Hindlimb muscle (tissue), 1 donor: ENCODE results near the gene TMEM244. TPM values are rescaled to one million over a fixed set of nuclear protein-coding genes. Genes with fewer than 3 reads are reported as not detected.
"Not testable (repeated sequence)": the region's sequence is repeated elsewhere in the genome, so short reads cannot be mapped to it uniquely, and the experiment has no call there.

ENCODE experiments used
- DNase-seq: peaks from one replicate; pipeline ENCODE4 v3.0.0-alpha.2; 2013
- polyA plus RNA-seq: library from polyadenylated mRNA; unstranded; fragments of 120-200 nt; gene quantifications from one replicate; pipeline ENCODE4 v1.2.1, GENCODE V29; 2013; ENCODE audit not compliant: insufficient read length

TMEM244 gene
- not detected for polyA plus RNA-seq

GRCh38 chr6:129860908-129861665, at the start of gene TMEM244:
TSS of gene TMEM244 (minus strand) at chr6:129861315. CDS start at chr6:129861188, 127 bp downstream.
- no peak for DNase-seq

GRCh38 chr6:129908858-129909257, 47.7 kb upstream of the TMEM244 start:
- no peak for DNase-seq

- DNase-seq: no peak
These were observed 47.2 kb upstream of the TMEM244 start for GRCh38 chr6:129908356-129908755.

GRCh38 chr6:129906515-129907077, 45.5 kb upstream of the TMEM244 start:
- DNase-seq: no peak

GRCh38 chr6:129903082-129903481, 42.0 kb upstream of the TMEM244 start:
- no peak for DNase-seq

- DNase-seq: no peak
These were observed 41.6 kb upstream of the TMEM244 start for GRCh38 chr6:129902681-129903080.

GRCh38 chr6:129901910-129902309, 40.8 kb upstream of the TMEM244 start:
- no peak for DNase-seq

GRCh38 chr6:129895692-129896091, 34.6 kb upstream of the TMEM244 start:
- DNase-seq: no peak

GRCh38 chr6:129894921-129895320, 33.8 kb upstream of the TMEM244 start:
- no peak for DNase-seq

GRCh38 chr6:129893640-129894039, 32.5 kb upstream of the TMEM244 start:
- no peak for DNase-seq

GRCh38 chr6:129890701-129891100, 29.6 kb upstream of the TMEM244 start:
- no peak for DNase-seq

- no peak for DNase-seq
These were observed 29.0 kb upstream of the TMEM244 start for GRCh38 chr6:129890164-129890563.

- DNase-seq: no peak
These were observed 28.5 kb upstream of the TMEM244 start for GRCh38 chr6:129889580-129889979.

GRCh38 chr6:129886401-129887155, 25.5 kb upstream of the TMEM244 start:
- DNase-seq: no peak

- no peak for DNase-seq
These were observed 23.1 kb upstream of the TMEM244 start for GRCh38 chr6:129884211-129884610.

- DNase-seq: no peak
These were observed 21.5 kb upstream of the TMEM244 start for GRCh38 chr6:129882510-129883023.

GRCh38 chr6:129877894-129878293, 16.8 kb upstream of the TMEM244 start:
- not testable (repeated sequence) for DNase-seq

GRCh38 chr6:129875610-129876520, 14.8 kb upstream of the TMEM244 start:
- no peak for DNase-seq

GRCh38 chr6:129874837-129875236, 13.7 kb upstream of the TMEM244 start:
- DNase-seq: no peak

- DNase-seq: no peak
These were observed 11.5 kb upstream of the TMEM244 start for GRCh38 chr6:129872586-129872985.

GRCh38 chr6:129871221-129871620, 10.1 kb upstream of the TMEM244 start:
- peak; percentile 27 for DNase-seq

- no peak for DNase-seq
These were observed 6.3 kb upstream of the TMEM244 start for GRCh38 chr6:129867403-129867802.
